Endothelial cell of umbilical vein (primary cell): ENCODE data around the gene ZDHHC22. TPM values are rescaled to one million over a fixed set of nuclear protein-coding genes. Genes with fewer than 3 reads are reported as not detected.

ENCODE experiments used
- BruUV-seq: library from RNA; stranded (reverse); fragments of 400-500 nt; replicated peaks from 2 replicates; lab custom pipeline; 2021; lab: Mats Ljungman, UMichigan
- CTCF ChIA-PET: fragments of 300-600, 350-600 bp; sonication (Branson Sonifier 250); formaldehyde crosslinking; loops from one replicate; lab custom pipeline; 2021; ENCODE audit warnings: antibody characterized with exemption, inconsistent platforms; lab: Charles Lee
- POLR2A ChIA-PET: fragments of 300-600, 350-600 bp; sonication (Branson Sonifier 250); formaldehyde crosslinking; loops from one replicate; lab custom pipeline; 2021; ENCODE audit warnings: antibody characterized with exemption, inconsistent platforms; lab: Charles Lee
- DNase-seq: peaks from one replicate; pipeline ENCODE4 v3.0.0-alpha.2; 2011; ENCODE audit warnings: low read depth, low spot score
- FAIRE-seq: peaks from 2 replicates; lab custom pipeline; 2011; peaks lifted over from hg19 to GRCh38; lab: Jason Lieb, UNC
- H2AFZ ChIP-seq: 2 replicates; pipeline ENCODE4 v1.6.0; 2012; ENCODE audit warnings: low read depth, low read length, control low read depth, inconsistent platforms
- H3K27ac ChIP-seq: 2 replicates; pipeline ENCODE4 v1.5.1; 2011; ENCODE audit warnings: low read depth, mild to moderate bottlenecking, control low read depth, low read length, moderate library complexity; ENCODE audit not compliant: insufficient read depth
- H3K27me3 ChIP-seq, 2 experiments: 2 replicates each; pipeline versions ENCODE4 v1.6.0 to v1.6.1; 2011; ENCODE audit warnings: low read length in 2 of 2, mixed read lengths in 1 of 2; ENCODE audit not compliant: control insufficient read depth in 2 of 2, insufficient read depth in 2 of 2
- H3K36me3 ChIP-seq, 2 experiments: 2 replicates in 1 of 2; 3 replicates in 1 of 2; pipeline ENCODE4 v1.5.1; 2011; ENCODE audit warnings: low read length in 2 of 2, mild to moderate bottlenecking in 1 of 2, moderate library complexity in 1 of 2; ENCODE audit not compliant: control insufficient read depth in 2 of 2, insufficient read depth in 2 of 2; ENCODE audit errors: extremely low read depth in 1 of 2
- H3K4me1 ChIP-seq: 3 replicates; pipeline ENCODE4 v1.5.1; 2011; ENCODE audit warnings: mild to moderate bottlenecking, low read length; ENCODE audit not compliant: control insufficient read depth, insufficient read depth; ENCODE audit errors: extremely low read depth
- H3K4me2 ChIP-seq: 2 replicates; pipeline ENCODE4 v1.6.1; 2011; ENCODE audit warnings: low read length, control low read depth, mixed read lengths; ENCODE audit not compliant: insufficient read depth
- H3K4me3 ChIP-seq, 3 experiments: fragments of 200-600 bp in 1 of 3; sonication (generic), shearing (Covaris generic) in 1 of 3; replicated peaks in 1 of 3; 2 replicates each; pipeline ENCODE4 v1.5.1; 2011 to 2016; ENCODE audit warnings: control low read depth in 3 of 3, low read length in 3 of 3, mild to moderate bottlenecking in 2 of 3, inconsistent platforms in 1 of 3, low read depth in 1 of 3, moderate library complexity in 1 of 3; ENCODE audit not compliant: insufficient read depth in 1 of 3
- H3K79me2 ChIP-seq: 2 replicates; pipeline ENCODE4 v1.6.0; 2012; ENCODE audit warnings: low read length, inconsistent platforms; ENCODE audit not compliant: control insufficient read depth, insufficient read depth
- H3K9ac ChIP-seq: replicated peaks from 2 replicates; pipeline ENCODE3; 2011; ENCODE audit warnings: low read length, control low read depth; ENCODE audit not compliant: insufficient read depth; ENCODE audit errors: extremely low read depth
- H3K9me1 ChIP-seq: replicated peaks from 3 replicates; pipeline ENCODE4 v1.6.0; 2011; ENCODE audit warnings: mild to moderate bottlenecking, low read length; ENCODE audit not compliant: control insufficient read depth, insufficient read depth; ENCODE audit errors: extremely low read depth
- H3K9me3 ChIP-seq: replicated peaks from 2 replicates; pipeline ENCODE4 v1.5.1; 2012; ENCODE audit warnings: low read length, inconsistent platforms; ENCODE audit not compliant: control insufficient read depth, insufficient read depth
- H4K20me1 ChIP-seq: replicated peaks from 2 replicates; pipeline ENCODE3; 2011; ENCODE audit warnings: mild to moderate bottlenecking, low read length; ENCODE audit not compliant: control insufficient read depth, insufficient read depth; ENCODE audit errors: extremely low read depth
- CTCF ChIP-seq, 2 donors: IDR thresholded peaks; 1 replicate in 1 of 2; 2 replicates in 1 of 2; pipeline ENCODE4 v1.5.1; 2011; ENCODE audit warnings: low read length in 2 of 2, mild to moderate bottlenecking in 2 of 2, moderate library complexity in 2 of 2, control low read depth in 1 of 2, inconsistent platforms in 1 of 2, low read depth in 1 of 2; ENCODE audit not compliant: insufficient read depth in 1 of 2; ENCODE audit errors: extremely low read depth in 1 of 2
- EZH2 ChIP-seq: IDR thresholded peaks from 2 replicates; pipeline ENCODE4 v1.6.1; 2012; ENCODE audit warnings: borderline replicate concordance, low read depth, mild to moderate bottlenecking, moderate library complexity, low read length, inconsistent platforms; ENCODE audit not compliant: severe bottlenecking
- FOS ChIP-seq: IDR thresholded peaks from 2 replicates; pipeline ENCODE4 v1.6.1; 2011; ENCODE audit warnings: mild to moderate bottlenecking, low read length, moderate library complexity, borderline replicate concordance; ENCODE audit not compliant: insufficient read depth
- JUN ChIP-seq: IDR thresholded peaks from 2 replicates; pipeline ENCODE4 v1.6.1; 2011; ENCODE audit warnings: borderline replicate concordance, low read depth; ENCODE audit not compliant: insufficient read length, insufficient read depth
- MAX ChIP-seq: IDR thresholded peaks from 2 replicates; pipeline ENCODE4 v1.6.1; 2011; ENCODE audit not compliant: insufficient read depth, insufficient read length
- MYC ChIP-seq: IDR thresholded peaks from one replicate; pipeline ENCODE4 v1.6.1; 2011; ENCODE audit warnings: mild to moderate bottlenecking, low read depth, low read length
- POLR2A ChIP-seq: IDR thresholded peaks from 2 replicates; pipeline ENCODE4 v1.6.1; 2012; ENCODE audit warnings: low read depth, mild to moderate bottlenecking, control low read depth, low read length
- POLR2AphosphoS5 ChIP-seq: IDR thresholded peaks from 2 replicates; pipeline ENCODE4 v1.6.1; 2012; ENCODE audit warnings: low read depth, mild to moderate bottlenecking, control low read depth, low read length, moderate library complexity; ENCODE audit not compliant: insufficient read depth
- dilution Hi-C: fragments of 300-500 bp; cut with MboI; formaldehyde crosslinking; loops from one replicate; pipeline ENCODE4 v1.15.0; 2019; ENCODE audit warnings: low sequenced_read_pairs; ENCODE audit not compliant: extremely low pct_ligation_motif_present
- intact Hi-C: fragments of 100-400 bp; cut with micrococcal nuclease; formaldehyde crosslinking; loops from one replicate; pipeline ENCODE4 v1.10.0; 2022
- polyA plus RNA-seq, 4 experiments: library from polyadenylated mRNA; depleted of rRNA in 3 of 4; stranded (reverse) in 3 of 4; unstranded in 1 of 4; fragments of >200 nt; gene quantifications; 2 replicates each; pipeline versions ENCODE4 v1.2.1 to v1.2.3, GENCODE V29; 2011 to 2012; ENCODE audit warnings: missing spikeins in 1 of 4
- total RNA-seq: library from RNA; stranded (reverse); gene quantifications from 2 replicates; pipeline ENCODE4 v1.2.3, GENCODE V29; 2021

ZDHHC22 gene
- total and polyA plus RNA-seq, 2 donors (not counting 3 experiments of a cell fraction or from before 2014, with no cell fraction given) = 0.03 to 0.24 TPM

DNA sequence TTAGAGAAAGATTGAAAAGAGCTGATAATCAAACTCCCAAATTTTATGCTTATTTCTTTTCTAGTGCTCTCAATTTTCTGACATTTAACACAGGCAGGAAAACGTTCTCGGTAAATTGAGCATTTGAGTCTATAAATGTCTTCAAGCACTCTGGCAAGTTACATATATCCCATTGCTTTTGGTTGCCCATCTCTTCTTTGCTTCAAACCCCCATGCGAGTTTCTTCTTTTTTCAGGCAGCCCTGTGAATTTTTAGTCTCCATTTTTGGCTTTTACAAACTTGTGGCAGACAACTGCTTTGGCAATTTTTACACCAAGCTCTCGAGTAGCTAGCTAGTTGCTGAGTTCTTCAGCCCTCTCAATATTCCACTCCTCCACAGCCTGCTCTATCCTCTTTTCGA lies 31.3 kb upstream of the ZDHHC22 start:
- H4K20me1 ChIP-seq = no peaks in the 10 kb centered on the region
- DNase-seq (no peak), FAIRE-seq (no peak)
- no peak for TF ChIP-seq MAX
- no peak for TF ChIP-seq POLR2A
- no peak for TF ChIP-seq CTCF (IDR thresholded peaks at IDR 0.05; ENCODE audit: extremely low read depth in 1 of 2, insufficient read depth in 1 of 2, low read depth in 1 of 2, low read length in 2 of 2)
- no peak for TF ChIP-seq FOS
- TF ChIP-seq EZH2 = no peak
- TF ChIP-seq POLR2AphosphoS5 = no peak
- no peak for TF ChIP-seq MYC
- no peak for TF ChIP-seq JUN
- no peak overlapping the region for H3K9ac ChIP-seq
- no peak overlapping the region for H3K4me2 ChIP-seq
- H3K27me3 ChIP-seq = no peaks in the 10 kb centered on the region
- no peaks in the 10 kb centered on the region for H3K79me2 ChIP-seq
- ChIA-PET CTCF (interaction anchor here (1.0 to 2.0 kb wide), 3 partner anchors 22 to 143 kb away, joined by 3 to 7 read pairs (median 4); no protein-coding TSS in a partner anchor), POLR2A (no interaction called here)
- H3K4me3 ChIP-seq = no peak overlapping the region
- H3K9me3 ChIP-seq = no peaks in the 10 kb centered on the region
- intact Hi-C loops (no loop called here), dilution Hi-C loops (no loop called here)
- BruUV-seq = no TSS peak
- no peaks in the 10 kb centered on the region for H3K9me1 ChIP-seq
- no peak overlapping the region for H3K27ac ChIP-seq
- no peak overlapping the region for H2AFZ ChIP-seq
- no peaks in the 10 kb centered on the region for H3K4me1 ChIP-seq
- H3K36me3 ChIP-seq = no peaks in the 10 kb centered on the region
